Chondrocyte (in vitro differentiated cells): Measurements from ENCODE around the gene PAPOLA. TPM values are rescaled to one million over a fixed set of nuclear protein-coding genes. Genes with fewer than 3 reads are reported as not detected.

Experiments used
- DNase-seq: peaks from one replicate; pipeline ENCODE4 v3.0.0; 2021; ENCODE audit warnings: mixed read lengths, low spot score
- H3K27ac Mint-ChIP-seq: one replicate; pipeline ENCODE4 v1.8.0; 2021; ENCODE audit warnings: mild to moderate bottlenecking, moderate library complexity, mixed read lengths; ENCODE audit not compliant: unreplicated experiment
- H3K27me3 Mint-ChIP-seq: 2 replicates; pipeline ENCODE4 v1.8.0; 2021; ENCODE audit warnings: low read depth, mixed read lengths
- H3K36me3 Mint-ChIP-seq: 2 replicates; pipeline ENCODE4 v1.8.0; 2021; ENCODE audit warnings: low read depth, mixed read lengths
- H3K4me1 Mint-ChIP-seq: 2 replicates; pipeline ENCODE4 v1.8.0; 2021; ENCODE audit warnings: low read depth, mild to moderate bottlenecking, mixed read lengths
- H3K4me3 Mint-ChIP-seq: one replicate; pipeline ENCODE4 v1.8.0; 2021; ENCODE audit warnings: mild to moderate bottlenecking, moderate library complexity, mixed read lengths; ENCODE audit not compliant: unreplicated experiment
- H3K9me3 Mint-ChIP-seq: 2 replicates; pipeline ENCODE4 v1.8.0; 2021; ENCODE audit warnings: low read depth, mixed read lengths
- total RNA-seq: library from RNA; stranded (reverse); gene quantifications from 3 replicates; pipeline ENCODE4 v1.2.1, GENCODE V29; 2021
- TF ChIP-seq, protein P1 (sequence below): fragments of 200-600 bp; sonication (generic); IDR thresholded peaks from 2 replicates; pipeline ENCODE4 v1.5.0; 2021; ENCODE audit warnings: antibody characterized with exemption, mild to moderate bottlenecking, moderate library complexity

The PAPOLA gene
- total RNA-seq, 1 donor from 2014 or later, result 114 TPM

DNA sequence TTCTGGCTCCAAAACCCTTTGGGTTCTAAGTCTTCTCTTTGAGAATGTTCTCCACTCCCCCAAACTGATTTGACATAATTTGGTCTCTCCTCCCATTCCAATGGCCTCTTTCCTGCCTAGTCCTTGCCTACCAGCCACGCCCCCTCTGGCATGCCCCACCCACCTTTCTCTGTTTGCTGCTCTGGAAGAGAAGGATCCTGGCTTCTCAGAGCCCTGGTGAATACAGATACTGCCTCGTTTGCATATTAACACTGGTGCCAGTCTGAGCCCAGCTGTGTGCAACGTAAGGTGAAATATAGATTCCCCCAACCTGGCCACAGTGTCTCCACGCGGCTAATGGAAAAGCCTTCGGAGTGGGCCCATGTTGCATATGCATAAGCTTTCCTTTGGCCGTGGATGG, 79.7 kb downstream of the PAPOLA start:
- Mint-ChIP-seq H3K27me3 (peaks cover 9% of the 10 kb centered on the region), H3K9me3 (no peaks in the 10 kb centered on the region), H3K27ac (no peak overlapping the region), H3K4me3 (no peak overlapping the region), H3K4me1 (peaks cover 6% of the 10 kb centered on the region), H3K36me3 (no peaks in the 10 kb centered on the region)
- TF ChIP-seq, protein P1, sequence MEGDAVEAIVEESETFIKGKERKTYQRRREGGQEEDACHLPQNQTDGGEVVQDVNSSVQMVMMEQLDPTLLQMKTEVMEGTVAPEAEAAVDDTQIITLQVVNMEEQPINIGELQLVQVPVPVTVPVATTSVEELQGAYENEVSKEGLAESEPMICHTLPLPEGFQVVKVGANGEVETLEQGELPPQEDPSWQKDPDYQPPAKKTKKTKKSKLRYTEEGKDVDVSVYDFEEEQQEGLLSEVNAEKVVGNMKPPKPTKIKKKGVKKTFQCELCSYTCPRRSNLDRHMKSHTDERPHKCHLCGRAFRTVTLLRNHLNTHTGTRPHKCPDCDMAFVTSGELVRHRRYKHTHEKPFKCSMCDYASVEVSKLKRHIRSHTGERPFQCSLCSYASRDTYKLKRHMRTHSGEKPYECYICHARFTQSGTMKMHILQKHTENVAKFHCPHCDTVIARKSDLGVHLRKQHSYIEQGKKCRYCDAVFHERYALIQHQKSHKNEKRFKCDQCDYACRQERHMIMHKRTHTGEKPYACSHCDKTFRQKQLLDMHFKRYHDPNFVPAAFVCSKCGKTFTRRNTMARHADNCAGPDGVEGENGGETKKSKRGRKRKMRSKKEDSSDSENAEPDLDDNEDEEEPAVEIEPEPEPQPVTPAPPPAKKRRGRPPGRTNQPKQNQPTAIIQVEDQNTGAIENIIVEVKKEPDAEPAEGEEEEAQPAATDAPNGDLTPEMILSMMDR, result no peak
- DNase-seq, result no peak

DNA sequence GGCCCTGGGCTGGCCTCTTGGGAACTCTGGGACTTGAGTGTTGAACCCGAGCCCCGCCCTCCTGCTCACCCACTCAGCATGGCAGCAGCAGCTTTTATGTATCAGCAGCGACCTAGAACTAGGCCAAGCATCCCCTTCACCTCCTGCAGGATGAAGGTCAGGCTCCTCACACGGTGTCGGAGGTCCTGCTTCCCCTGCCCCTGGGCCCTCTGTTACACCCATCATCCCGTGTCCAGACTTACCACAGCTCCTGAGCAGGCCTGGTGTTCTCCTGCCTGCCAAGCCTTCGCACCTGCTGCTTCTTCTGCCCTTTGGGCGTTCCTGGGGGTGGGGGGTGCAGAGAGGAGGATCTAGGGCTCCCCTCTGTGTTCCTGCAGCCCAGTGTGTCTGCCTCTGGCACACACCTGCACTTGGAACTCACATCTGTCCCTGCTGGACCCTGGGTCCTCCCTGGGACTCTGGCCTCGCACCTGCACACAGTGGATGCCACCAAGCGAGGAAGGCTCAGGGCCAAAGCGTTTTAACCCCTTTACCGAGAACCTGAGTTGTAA, 80.3 kb downstream of the PAPOLA start:
- Mint-ChIP-seq H3K27me3 (peaks cover 9% of the 10 kb centered on the region), H3K4me1 (peaks cover 6% of the 10 kb centered on the region), H3K4me3 (no peak overlapping the region), H3K9me3 (no peaks in the 10 kb centered on the region), H3K27ac (no peak overlapping the region), H3K36me3 (no peaks in the 10 kb centered on the region)
- TF ChIP-seq, protein P1, result no peak
- no peak for DNase-seq

DNA sequence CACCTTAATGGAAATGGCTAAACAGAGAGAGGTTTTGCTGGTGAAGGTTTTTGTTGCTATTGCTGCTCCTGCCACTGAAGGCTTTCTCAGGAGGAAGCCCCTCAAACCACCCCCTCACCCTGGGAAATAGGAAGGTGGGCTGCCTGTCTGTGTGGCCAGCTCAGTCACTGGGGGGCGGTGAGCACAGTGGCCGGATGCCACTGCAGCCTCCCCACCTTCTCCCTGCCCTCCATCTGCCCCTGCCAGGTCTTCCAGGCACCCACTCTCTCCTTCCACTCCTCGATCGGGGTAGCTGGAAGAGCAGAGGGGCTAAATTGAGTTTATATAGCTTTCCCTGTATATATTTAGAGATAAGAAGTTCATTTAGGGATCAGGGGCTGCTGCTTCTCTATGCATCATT, 80.8 kb downstream of the PAPOLA start:
- H3K4me3 Mint-ChIP-seq, result no peak overlapping the region
- no peak overlapping the region for H3K27ac Mint-ChIP-seq
- H3K9me3 Mint-ChIP-seq, result no peaks in the 10 kb centered on the region
- TF ChIP-seq, protein P1, result no peak
- DNase-seq, result no peak
- H3K27me3 Mint-ChIP-seq, result peaks cover 12% of the 10 kb centered on the region
- H3K4me1 Mint-ChIP-seq, result peaks cover 6% of the 10 kb centered on the region
- no peaks in the 10 kb centered on the region for H3K36me3 Mint-ChIP-seq

DNA sequence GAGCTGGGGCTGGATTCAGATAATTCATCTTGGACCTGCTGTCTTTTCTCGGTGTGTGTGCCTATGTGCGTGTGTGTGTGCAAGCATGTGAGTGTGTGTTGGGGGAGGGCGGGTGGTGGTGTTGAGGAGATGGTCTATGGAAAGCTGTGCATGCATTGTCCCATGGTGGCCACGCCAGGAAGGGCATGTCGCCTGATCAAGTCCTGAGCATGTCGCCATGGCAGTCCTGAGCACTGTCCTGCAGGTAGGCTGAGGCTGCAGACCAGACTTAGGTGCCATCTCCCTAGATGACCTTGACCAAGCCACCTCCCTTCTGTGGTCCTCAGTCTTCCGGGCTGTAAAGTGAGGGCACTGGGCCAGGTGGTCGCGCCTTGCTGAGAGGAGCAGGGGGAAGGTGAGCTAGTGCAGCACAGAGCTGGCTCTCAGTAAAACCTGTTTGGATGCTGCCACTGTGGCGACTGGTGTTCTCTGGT, 81.4 kb downstream of the PAPOLA start:
- no peak overlapping the region for H3K27ac Mint-ChIP-seq
- TF ChIP-seq, protein P1, result no peak
- peaks cover 6% of the 10 kb centered on the region for H3K4me1 Mint-ChIP-seq
- H3K36me3 Mint-ChIP-seq, result no peaks in the 10 kb centered on the region
- H3K4me3 Mint-ChIP-seq, result no peak overlapping the region
- DNase-seq, result no peak
- no peaks in the 10 kb centered on the region for H3K9me3 Mint-ChIP-seq
- peaks cover 12% of the 10 kb centered on the region for H3K27me3 Mint-ChIP-seq

DNA sequence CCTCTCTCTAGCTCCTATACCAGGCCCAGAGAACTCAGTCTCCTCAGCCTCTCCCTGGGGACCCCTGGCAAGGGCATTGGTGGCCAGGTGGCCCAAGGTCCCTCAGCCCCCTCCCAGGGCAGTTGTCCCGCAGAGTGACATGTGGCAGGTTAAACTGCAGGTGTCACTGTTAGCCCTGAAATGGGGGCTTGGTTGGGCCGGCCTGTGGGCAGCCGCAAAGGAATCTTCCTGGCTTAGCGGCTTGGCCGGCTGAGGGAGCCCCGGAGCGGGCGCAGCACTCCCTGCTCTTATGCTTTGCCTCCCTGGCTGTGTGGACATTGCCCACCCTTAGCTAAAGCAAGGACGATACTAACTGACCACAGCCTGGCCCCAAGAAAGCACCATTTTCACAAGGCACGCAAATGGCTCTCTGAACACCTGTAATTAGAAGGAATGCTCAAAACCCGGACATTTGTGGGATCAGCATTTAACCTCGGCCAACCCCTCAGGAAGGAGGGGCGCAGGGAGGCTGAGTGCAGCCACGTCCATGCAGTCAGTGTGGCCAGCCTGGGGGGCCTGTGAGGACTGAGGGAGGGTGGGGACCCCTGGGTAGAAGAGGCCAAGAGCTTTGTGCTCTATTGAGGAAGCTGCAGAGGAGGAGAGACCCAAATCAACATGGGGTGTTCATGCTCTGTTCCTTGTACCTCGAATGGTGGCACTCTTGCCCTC, 82.2 kb downstream of the PAPOLA start:
- Mint-ChIP-seq H3K9me3 (no peaks in the 10 kb centered on the region), H3K4me3 (no peak overlapping the region), H3K36me3 (no peaks in the 10 kb centered on the region), H3K27me3 (peaks cover 12% of the 10 kb centered on the region), H3K4me1 (peaks cover 6% of the 10 kb centered on the region), H3K27ac (no peak overlapping the region)
- TF ChIP-seq, protein P1, result peak; percentile 73
- no peak for DNase-seq
